Lower leg skin (tissue), 4 donors: ENCODE results near the gene DAP. TPM values are rescaled to one million over a fixed set of nuclear protein-coding genes. Genes with fewer than 3 reads are reported as not detected.

Experiments
- DNase-seq, 2 donors: peaks; one replicate each; pipeline ENCODE4 v3.0.0-alpha.2; 2019; ENCODE audit warnings: low spot score in 2 of 2
- H3K4me3 ChIP-seq: fragments of 200-600 bp; sonication (generic); 2 replicates; pipeline ENCODE4 v1.5.1; 2017; ENCODE audit warnings: mild to moderate bottlenecking, low read depth; ENCODE audit not compliant: poor library complexity, severe bottlenecking
- CTCF ChIP-seq, 3 donors: fragments of 450-650 bp; IDR thresholded peaks; one replicate each; pipeline ENCODE4 v1.5.1; 2016; ENCODE audit warnings: antibody characterized with exemption in 3 of 3, mild to moderate bottlenecking in 3 of 3, moderate library complexity in 2 of 3
- POLR2A ChIP-seq, 2 donors: fragments of 450-650 bp; IDR thresholded peaks; one replicate each; pipeline ENCODE4 v1.6.1; 2016 to 2017; ENCODE audit warnings: antibody characterized with exemption in 2 of 2, mild to moderate bottlenecking in 1 of 2, moderate library complexity in 1 of 2
- WGBS, 2 donors: methylation state at CpG; one replicate each; pipeline ENCODE4 v1.1.5; 2018; 5-methylcytosine and 5-hydroxymethylcytosine counted together
- intact Hi-C: fragments of 100-400 bp; cut with DNase I; formaldehyde crosslinking; loops from one replicate; pipeline ENCODE4 v1.15.0; 2023; ENCODE audit warnings: low total_unique reads
- total RNA-seq, 4 donors: library from RNA; depleted of rRNA; stranded (reverse); fragments of >200 nt; gene quantifications; one replicate each; pipeline ENCODE4 v1.1.0, GENCODE V29; 2016

Gene DAP
- total RNA-seq, 4 donors from 2014 or later, result 36.4 to 41.9 (median 39.7) TPM

- DNase-seq, result no peak
- no peak overlapping the region for H3K4me3 ChIP-seq
- 84 to 89% methylated on average over 16 of the region's 16 CpGs for WGBS, 2 donors
- intact Hi-C loops, result no loop called here
- TF ChIP-seq CTCF (IDR thresholded peaks at IDR 0.05), result no peak
- no peak for TF ChIP-seq POLR2A (IDR thresholded peaks at IDR 0.05)
Observed at GRCh38 chr5:10691826-10692785, 68.9 kb downstream of the DAP start.

- TF ChIP-seq POLR2A (IDR thresholded peaks at IDR 0.05) (no peak), CTCF (IDR thresholded peaks at IDR 0.05) (no peak)
- no peak overlapping the region for H3K4me3 ChIP-seq
- no peak for DNase-seq
- intact Hi-C loops, result no loop called here
- WGBS, 2 donors, result 86 to 91% methylated on average over 14 of the region's 14 CpGs
Observed at GRCh38 chr5:10690460-10691440, 70.3 kb downstream of the DAP start.

GRCh38 chr5:10689391-10690081 lies 71.5 kb downstream of the DAP start:
- intact Hi-C loops, result no loop called here
- 84 to 92% methylated on average over 11 of the region's 11 CpGs for WGBS, 2 donors
- H3K4me3 ChIP-seq, result no peak overlapping the region
- TF ChIP-seq CTCF (IDR thresholded peaks at IDR 0.05), result no peak
- no peak for TF ChIP-seq POLR2A (IDR thresholded peaks at IDR 0.05)
- no peak for DNase-seq

GRCh38 chr5:10688651-10689171 lies 72.3 kb downstream of the DAP start:
- intact Hi-C loops, result no loop called here
- no peak overlapping the region for H3K4me3 ChIP-seq
- TF ChIP-seq POLR2A (IDR thresholded peaks at IDR 0.05) (no peak), CTCF (IDR thresholded peaks at IDR 0.05) (no peak)
- DNase-seq, result no peak
- 93 to 95% methylated on average over 13 of the region's 13 CpGs for WGBS, 2 donors

- intact Hi-C loops, result no loop called here
- no peak for DNase-seq
- TF ChIP-seq CTCF (IDR thresholded peaks at IDR 0.05) (no peak), POLR2A (IDR thresholded peaks at IDR 0.05) (no peak)
- no peak overlapping the region for H3K4me3 ChIP-seq
- 93 to 98% methylated on average over 2 of the region's 2 CpGs for WGBS, 2 donors
Observed at GRCh38 chr5:10686890-10687289, 74.1 kb downstream of the DAP start.
